ENCODE data around the gene APP.

DNA sequence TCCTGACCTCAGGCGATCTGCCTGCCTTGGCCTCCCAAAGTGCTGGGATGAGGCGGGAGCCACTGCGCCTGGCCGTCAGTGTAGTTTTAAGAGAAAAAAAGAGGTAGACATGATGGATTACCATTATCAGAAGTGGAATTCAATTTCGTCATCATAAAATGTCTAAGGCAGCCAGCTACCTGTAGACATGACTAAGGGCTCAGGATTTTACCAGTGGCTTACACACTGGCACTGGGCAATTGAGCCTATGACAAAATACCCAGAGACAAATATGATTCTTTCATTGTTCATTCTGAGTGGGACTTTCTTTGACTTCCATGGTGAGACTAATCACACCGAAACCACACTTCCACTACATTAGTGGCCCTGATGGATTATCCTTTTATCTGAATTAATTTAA lies 254.3 kb downstream of the APP start:
- TF ChIP-seq EP300 (IDR thresholded peaks at IDR 0.05) (no peak), POLR2A (IDR thresholded peaks at IDR 0.05) (no peak)
